T1000 (cell line): ENCODE results near the gene SELENBP1.

Source experiments
- DNase-seq: peaks from one replicate; lab custom pipeline; 2025; ENCODE audit warnings: mixed read lengths; lab: John Stamatoyannopoulos, UW

SELENBP1 gene

GRCh38 chr1:151343587-151343986 lies 28.9 kb downstream of the SELENBP1 start:
- DNase-seq = no peak

- no peak for DNase-seq
Measured at GRCh38 chr1:151342569-151342968, 29.9 kb downstream of the SELENBP1 start.

- no peak for DNase-seq
Measured at GRCh38 chr1:151342021-151342420, 30.5 kb downstream of the SELENBP1 start.

- DNase-seq = no peak
Measured at GRCh38 chr1:151340870-151341754, 31.4 kb downstream of the SELENBP1 start.

- no peak for DNase-seq
Measured at GRCh38 chr1:151336556-151336955, 35.9 kb downstream of the SELENBP1 start.

- DNase-seq = no peak
Measured at GRCh38 chr1:151334822-151335221, 37.7 kb downstream of the SELENBP1 start.

GRCh38 chr1:151327903-151328674 lies 44.4 kb downstream of the SELENBP1 start:
- no peak for DNase-seq

- peak; percentile 89 for DNase-seq
Measured at GRCh38 chr1:151327223-151327902, 45.1 kb downstream of the SELENBP1 start, which contains the start of gene PI4KB. TSS of gene PI4KB (minus strand) at chr1:151327416. CDS start at chr1:151316481, 10,935 bp downstream.

- DNase-seq = no peak
Measured at GRCh38 chr1:151326619-151327222, 45.8 kb downstream of the SELENBP1 start.

GRCh38 chr1:151325646-151326429 lies 46.7 kb downstream of the SELENBP1 start:
- DNase-seq = no peak

- DNase-seq = no peak
Measured at GRCh38 chr1:151325231-151325630, 47.3 kb downstream of the SELENBP1 start.

- DNase-seq = no peak
Measured at GRCh38 chr1:151324390-151324930, 48.0 kb downstream of the SELENBP1 start.

GRCh38 chr1:151318975-151319374 lies 53.5 kb downstream of the SELENBP1 start:
- DNase-seq = no peak

GRCh38 chr1:151315565-151316235 lies 56.8 kb downstream of the SELENBP1 start:
- DNase-seq = no peak
